GM18909 (cell line): ENCODE data around the gene CFAP46.
"Not testable (repeated sequence)": the region's sequence is repeated elsewhere in the genome, so short reads cannot be mapped to it uniquely, and the experiment has no call there.

Experiments used
- ATAC-seq: cut with Tn5 transposase; IDR thresholded peaks from one replicate; pipeline ENCODE4 v1.9.1; 2021; ENCODE audit warnings: mild to moderate bottlenecking; ENCODE audit not compliant: unreplicated experiment, poor library complexity

The CFAP46 gene

DNA sequence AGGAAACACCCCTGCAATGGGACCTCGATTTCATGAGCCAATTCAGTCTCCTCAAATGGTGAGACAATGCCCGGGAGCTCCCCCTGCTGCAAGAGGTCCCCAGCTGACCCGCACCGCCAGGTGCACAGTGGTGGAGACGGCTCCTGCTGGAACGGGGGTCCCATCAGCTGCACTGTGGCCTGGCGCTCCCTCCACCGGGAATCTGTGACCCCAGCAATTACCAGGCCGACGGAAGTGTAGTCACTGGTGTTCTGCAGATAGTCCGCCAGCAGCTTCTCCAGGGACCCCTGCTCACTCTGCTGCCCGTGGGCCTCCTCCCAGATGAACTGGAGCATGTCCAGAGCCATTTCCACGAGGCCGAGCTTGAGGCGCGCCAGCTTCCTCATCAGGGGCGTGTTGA is 91.5 kb downstream of the CFAP46 start:
- ATAC-seq: no peak

GRCh38 chr10:132850246-132850645 is 92.1 kb downstream of the CFAP46 start:
- ATAC-seq: no peak

GRCh38 chr10:132849546-132850031 is 92.8 kb downstream of the CFAP46 start:
- ATAC-seq: no peak

- no peak for ATAC-seq
Observed at GRCh38 chr10:132848951-132849545, 93.3 kb downstream of the CFAP46 start.

DNA sequence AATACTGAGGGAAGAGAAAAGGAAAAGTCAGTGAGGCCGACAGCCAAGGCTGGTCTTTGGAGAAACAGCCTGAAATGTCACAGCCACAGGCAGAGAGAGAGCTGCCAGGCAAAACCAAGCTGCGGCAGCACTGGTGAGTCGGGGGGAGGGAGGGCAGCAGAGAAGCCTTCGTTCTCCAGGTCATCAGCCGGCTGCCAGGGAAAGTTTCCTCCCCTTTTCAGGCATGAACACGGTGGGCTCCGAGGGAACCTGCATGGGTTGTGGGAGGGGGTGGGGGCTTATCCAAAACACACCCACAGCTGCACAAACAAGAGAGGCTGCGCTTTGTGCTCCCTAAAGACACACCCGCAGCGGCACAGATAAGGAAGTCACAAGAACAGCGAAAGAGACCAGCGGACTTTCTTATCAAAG is 94.1 kb downstream of the CFAP46 start:
- ATAC-seq: no peak

GRCh38 chr10:132847856-132848255 is 94.5 kb downstream of the CFAP46 start:
- no peak for ATAC-seq

GRCh38 chr10:132847416-132847777 is 95.0 kb downstream of the CFAP46 start:
- ATAC-seq: no peak

DNA sequence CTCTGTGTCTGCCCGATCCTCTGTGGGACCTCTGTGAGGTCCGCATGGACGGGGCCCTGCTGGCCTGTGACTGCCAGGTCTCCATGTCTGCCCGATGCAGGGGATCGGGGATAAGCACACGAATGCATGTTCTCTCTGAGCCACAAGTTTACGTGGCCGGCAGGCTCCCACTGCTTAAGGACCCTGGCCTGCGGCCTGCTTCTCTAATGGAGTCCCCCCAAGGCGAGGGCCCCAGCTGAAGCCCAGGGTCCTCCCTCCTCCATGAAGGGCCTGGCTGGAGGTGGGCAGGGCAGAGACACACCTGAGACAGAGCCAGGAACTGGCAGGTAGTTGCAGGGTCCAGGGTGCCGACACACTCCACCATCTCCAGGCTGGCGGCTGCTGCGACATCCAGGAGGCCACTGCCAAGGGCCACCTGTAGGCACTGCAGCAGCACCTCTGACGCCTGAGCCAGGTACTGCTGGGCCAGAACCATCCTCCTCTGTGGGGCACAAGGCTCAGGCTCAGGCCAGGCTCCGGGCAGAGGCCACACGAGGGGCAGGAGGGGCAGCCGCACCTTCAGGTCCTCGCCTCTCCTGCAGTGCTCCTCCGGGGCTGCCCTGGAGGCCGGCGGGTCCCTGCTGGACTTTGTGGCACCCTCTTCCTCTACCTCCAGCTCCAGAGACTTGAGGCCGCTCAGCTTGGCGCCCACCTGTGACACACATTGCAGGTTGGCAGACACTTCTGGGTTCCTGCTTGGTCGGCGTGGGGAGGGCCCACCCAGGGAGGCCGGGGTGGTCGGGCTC is 95.5 kb downstream of the CFAP46 start:
- no peak for ATAC-seq

DNA sequence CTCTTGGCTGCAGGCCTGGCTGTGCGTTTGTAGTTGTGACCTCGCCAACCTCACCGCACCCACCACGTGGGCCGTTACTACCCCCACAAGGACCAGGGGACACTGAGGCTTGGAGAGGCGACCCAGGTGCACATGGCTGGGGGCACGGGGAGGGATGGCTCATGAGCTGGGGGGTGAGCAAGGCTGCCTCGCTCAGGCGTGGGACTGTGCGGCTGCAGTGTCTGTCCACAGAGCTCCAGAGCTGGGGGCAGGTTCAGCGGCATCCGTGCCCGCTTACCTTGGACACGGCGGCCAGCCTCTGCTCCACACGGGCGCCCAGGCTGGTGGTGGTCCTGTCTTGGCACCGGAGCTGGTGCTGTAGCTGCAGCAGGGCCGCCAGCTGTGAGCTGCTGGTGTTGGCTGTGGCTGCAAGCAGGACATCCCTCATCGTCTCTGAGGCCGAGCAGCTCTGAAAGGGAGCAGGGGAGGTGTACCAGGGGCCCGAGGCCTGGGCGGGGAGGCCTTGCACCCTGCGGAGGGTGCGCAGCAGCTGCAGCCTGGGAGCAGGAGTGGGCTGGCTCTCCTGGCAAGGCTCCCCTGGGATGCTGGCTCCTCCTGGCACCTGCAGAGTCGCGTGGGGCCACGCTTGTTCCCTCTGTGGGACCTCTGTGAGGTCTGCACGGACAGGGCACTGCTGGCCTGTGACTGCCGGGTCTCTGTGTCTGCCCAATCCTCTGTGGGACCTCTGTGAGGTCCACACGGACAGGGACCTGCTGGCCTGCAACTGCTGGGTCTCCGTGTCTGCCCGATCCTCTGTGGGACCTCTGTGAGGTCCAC is 96.4 kb downstream of the CFAP46 start:
- ATAC-seq: no peak

GRCh38 chr10:132845041-132845551 is 97.3 kb downstream of the CFAP46 start:
- ATAC-seq: no peak

- ATAC-seq: no peak
Observed at GRCh38 chr10:132844069-132844809, 98.1 kb downstream of the CFAP46 start.

DNA sequence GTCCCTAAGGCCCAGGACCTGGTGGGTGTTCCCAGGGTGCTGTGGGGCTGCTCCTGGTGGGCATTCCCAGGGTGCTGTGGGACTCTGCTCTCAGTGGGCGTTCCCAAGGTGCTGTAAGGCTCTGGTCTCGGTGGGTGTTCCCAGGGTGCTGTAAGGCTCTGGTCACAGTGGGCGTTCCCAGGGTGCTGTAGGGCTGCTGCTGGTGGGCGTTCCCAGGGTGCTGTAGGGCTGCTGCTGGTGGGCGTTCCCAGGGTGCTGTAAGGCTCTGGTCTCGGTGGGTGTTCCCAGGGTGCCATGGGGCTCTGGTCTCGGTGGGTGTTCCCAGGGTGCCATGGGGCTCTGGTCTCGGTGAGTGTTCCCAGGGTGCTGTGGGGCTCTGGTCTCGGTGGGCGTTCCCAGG is 99.1 kb downstream of the CFAP46 start:
- not testable (repeated sequence) for ATAC-seq

DNA sequence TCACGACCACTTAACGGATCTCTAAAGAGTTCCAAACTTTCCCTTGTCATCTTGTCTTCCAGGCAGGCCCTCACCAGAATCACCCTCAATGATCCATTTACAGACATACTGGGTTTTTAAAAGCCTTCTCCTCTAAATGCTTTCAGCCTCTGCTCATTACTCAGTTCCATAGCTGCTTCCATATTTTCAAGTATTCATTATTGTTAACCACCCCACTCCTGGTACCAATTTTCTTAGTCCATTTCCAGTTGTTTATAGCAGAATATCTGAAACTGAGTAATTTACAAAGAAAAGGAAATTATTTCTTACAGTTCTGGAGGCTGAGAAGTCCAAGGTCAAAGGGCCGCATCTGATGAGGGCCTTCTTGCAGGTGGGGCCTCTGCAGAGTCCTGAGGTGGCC is 100.0 kb downstream of the CFAP46 start:
- ATAC-seq: no peak

GRCh38 chr10:132841615-132841975 is 100.8 kb downstream of the CFAP46 start:
- ATAC-seq: no peak

GRCh38 chr10:132840698-132841614 is 101.4 kb downstream of the CFAP46 start:
- ATAC-seq: no peak

DNA sequence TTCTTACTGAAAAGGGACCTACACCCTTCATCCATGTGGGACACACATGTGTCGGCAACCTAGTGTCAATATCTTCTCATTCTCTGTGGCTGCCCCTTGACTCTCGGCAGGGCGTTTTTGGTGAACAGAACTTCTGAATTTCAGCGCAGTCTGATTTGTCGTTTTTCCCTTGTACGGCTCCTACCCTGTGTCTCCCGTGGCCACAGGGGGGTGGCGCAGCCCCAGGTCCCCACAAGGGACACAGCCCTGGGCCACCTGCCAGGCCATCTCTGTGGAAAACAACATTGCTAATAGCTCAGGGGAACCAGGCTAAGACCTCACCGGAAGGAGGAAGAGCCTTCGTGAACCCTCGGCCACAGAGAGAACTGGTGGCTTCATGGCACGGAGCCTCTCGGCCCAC is 103.3 kb downstream of the CFAP46 start:
- ATAC-seq: no peak

- no peak for ATAC-seq
Observed at GRCh38 chr10:132838346-132838970, 103.9 kb downstream of the CFAP46 start.

DNA sequence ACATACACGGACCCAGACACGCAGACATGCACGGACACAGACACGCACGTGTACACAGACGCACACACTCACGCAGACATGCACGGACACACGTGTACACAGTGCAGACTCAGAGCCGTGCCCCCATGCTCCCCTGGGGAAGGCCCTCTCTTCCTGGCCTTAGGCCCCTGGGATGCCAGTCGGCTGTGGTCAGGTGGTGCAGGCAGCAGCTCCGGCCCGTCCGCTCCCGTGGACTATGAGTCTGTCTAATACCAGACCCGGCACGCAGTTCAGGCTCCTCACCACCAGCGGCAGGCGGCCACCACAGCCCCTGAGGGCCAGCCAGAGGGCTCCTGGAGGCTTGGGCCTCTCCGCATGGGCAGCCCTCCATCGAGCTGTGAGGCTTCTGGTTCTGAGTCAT is 104.5 kb downstream of the CFAP46 start:
- ATAC-seq: no peak
